Right renal cortex interstitium (tissue), 3 donors: ENCODE data around the gene KRT15. TPM values are rescaled to one million over a fixed set of nuclear protein-coding genes. Genes with fewer than 3 reads are reported as not detected.

Experiments
- polyA plus RNA-seq, 3 donors: library from polyadenylated mRNA; unstranded; fragments of 120-200 nt; gene quantifications; one replicate each; pipeline ENCODE4 v1.2.1, GENCODE V29; 2013; ENCODE audit not compliant: insufficient read length in 3 of 3

Gene KRT15
- polyA plus RNA-seq, 3 donors: 0.60 to 1.3 (median 0.89) TPM

Other genes with a start within 250 kb of the KRT15 start
- gene KRTAP9-7, start 243.2 kb downstream of the KRT15 start, polyA plus RNA-seq: not detected
- gene KRTAP29-1, start 216.0 kb downstream of the KRT15 start, polyA plus RNA-seq: not detected
- gene KRTAP16-1, start 209.6 kb downstream of the KRT15 start, polyA plus RNA-seq: not detected
- not detected for gene KRTAP17-1, start 203.2 kb downstream of the KRT15 start, polyA plus RNA-seq
- gene KRT33A, start 168.1 kb downstream of the KRT15 start, polyA plus RNA-seq: not detected
- not detected for gene KRT33B, start 149.1 kb downstream of the KRT15 start, polyA plus RNA-seq
- gene KRT34, start 136.6 kb downstream of the KRT15 start, polyA plus RNA-seq: not detected
- not detected for gene KRT31, start 121.3 kb downstream of the KRT15 start, polyA plus RNA-seq
- gene KRT37, start 94.3 kb downstream of the KRT15 start, polyA plus RNA-seq: not detected
- not detected for gene KRT38, start 77.9 kb downstream of the KRT15 start, polyA plus RNA-seq
- not detected for gene KRT32, start 51.5 kb downstream of the KRT15 start, polyA plus RNA-seq
- gene KRT35, start 37.7 kb downstream of the KRT15 start, polyA plus RNA-seq: under 1 TPM in 1 of 3 donors, not detected in 2; 0.10 TPM
- not detected for gene KRT36, start 29.0 kb downstream of the KRT15 start, polyA plus RNA-seq
- gene KRT13, start 13.3 kb downstream of the KRT15 start, polyA plus RNA-seq: under 1 TPM in 1 of 3 donors, not detected in 2; 0.34 TPM
- 100 to 1,000 TPM; 139 to 220 (median 177) TPM for gene KRT19, start 9.4 kb upstream of the KRT15 start, polyA plus RNA-seq
- not detected for gene KRT9, start 53.2 kb upstream of the KRT15 start, polyA plus RNA-seq
- gene KRT14, start 68.0 kb upstream of the KRT15 start, polyA plus RNA-seq: under 1 TPM; 0.28 to 0.55 (median 0.35) TPM
- gene KRT16, start 93.9 kb upstream of the KRT15 start, polyA plus RNA-seq: not detected
- gene KRT17, start 105.7 kb upstream of the KRT15 start, polyA plus RNA-seq: 1 to 10 TPM in 2 of 3 donors, under 1 TPM in 1; 0.98 to 1.6 (median 1.2) TPM
- gene EIF1, start 170.0 kb upstream of the KRT15 start, polyA plus RNA-seq: 100 to 1,000 TPM; 766 to 777 (median 774) TPM
- not detected for gene GAST, start 193.4 kb upstream of the KRT15 start, polyA plus RNA-seq
- 1 to 10 TPM in 1 of 3 donors, under 1 TPM in 2; 0.69 to 1.1 (median 0.98) TPM for gene HAP1, start 215.8 kb upstream of the KRT15 start, polyA plus RNA-seq